Thymus (tissue), 11 donors: ENCODE results near the gene CDK8. TPM values are rescaled to one million over a fixed set of nuclear protein-coding genes. Genes with fewer than 3 reads are reported as not detected.

Experiments used
- DNase-seq, 9 donors: peaks; one replicate each; pipeline ENCODE4 v3.0.0-alpha.2; 2013; ENCODE audit warnings: low spot score in 9 of 9, low read depth in 6 of 9, missing footprints in 1 of 9
- H3K27ac ChIP-seq, 2 donors: one replicate each; pipeline ENCODE4 v1.5.1; 2013; ENCODE audit warnings: control low read depth in 1 of 2, low read depth in 1 of 2, low read length in 1 of 2, mild to moderate bottlenecking in 1 of 2, moderate library complexity in 1 of 2
- H3K27me3 ChIP-seq, 2 donors: one replicate each; pipeline ENCODE4 v1.5.1; 2013; ENCODE audit warnings: low read length in 1 of 2; ENCODE audit not compliant: control insufficient read depth in 2 of 2, insufficient read depth in 1 of 2
- H3K36me3 ChIP-seq, 2 donors: one replicate each; pipeline ENCODE4 v1.5.1; 2013; ENCODE audit warnings: low read length in 1 of 2, mild to moderate bottlenecking in 1 of 2, moderate library complexity in 1 of 2; ENCODE audit not compliant: control insufficient read depth in 2 of 2, insufficient read depth in 2 of 2
- H3K4me1 ChIP-seq, 2 donors: one replicate each; pipeline ENCODE4 v1.5.1; 2013; ENCODE audit warnings: low read length in 2 of 2; ENCODE audit not compliant: control insufficient read depth in 2 of 2, insufficient read depth in 2 of 2
- H3K4me3 ChIP-seq, 2 donors: one replicate each; pipeline ENCODE4 v1.5.1; 2013; ENCODE audit warnings: low read length in 2 of 2, control low read depth in 1 of 2, mild to moderate bottlenecking in 1 of 2
- H3K9me3 ChIP-seq, 2 donors: one replicate each; pipeline ENCODE4 v1.5.1; 2013; ENCODE audit warnings: low read length in 1 of 2, mild to moderate bottlenecking in 1 of 2; ENCODE audit not compliant: control insufficient read depth in 2 of 2, insufficient read depth in 1 of 2
- WGBS: extraction: QIAGEN DNeasy Blood & Tissue Kit; methylation state at CpG from one replicate; pipeline ENCODE4 v1.1.7; 2013; 5-methylcytosine and 5-hydroxymethylcytosine counted together
- polyA plus RNA-seq: library from polyadenylated mRNA; stranded (reverse); fragments of 200-250 nt; gene quantifications from one replicate; pipeline ENCODE4 v1.2.3, GENCODE V29; 2013
- total RNA-seq: library from RNA; stranded (reverse); fragments of 120-200 nt; gene quantifications from one replicate; pipeline ENCODE4 v1.2.4, GENCODE V29; 2013
- donor health status: healthy.

Gene CDK8
- total and polyA plus RNA-seq, 2 donors, result 12.0 to 23.8 TPM

- DNase-seq, result peak; percentile 89 to 99 (median 94)
- Histone ChIP-seq H3K27ac (peak within 1 kb of the TSS; percentile 97 to 99), H3K4me3 (peak within 1 kb of the TSS; percentile 84 to 87), H3K9me3 (no peaks in the 10 kb centered on the region), H3K27me3 (no peaks in the 10 kb centered on the region), H3K36me3 (peaks cover 13 to 24% of the 10 kb centered on the region in 2 donors), H3K4me1 (peaks cover 9 to 10% of the 10 kb centered on the region in 2 donors)
- under 1% methylated on average over 67 of the region's 67 CpGs for WGBS
These were observed 32.0 kb upstream of the CDK8 start, which contains the start of gene RNF6 for GRCh38 chr13:26221721-26222519. TSS of gene RNF6 (minus strand) at chr13:26222314. CDS start at chr13:26219649, 2,665 bp downstream.

- no peaks in the 10 kb centered on the region for H3K9me3 ChIP-seq
- WGBS, result 35% methylated on average over 16 of the region's 16 CpGs
- DNase-seq, result peak in 1 of 9 donors; percentile 67
- peak overlapping the region; percentile 97 to 99 for H3K27ac ChIP-seq
- no peaks in the 10 kb centered on the region for H3K27me3 ChIP-seq
- H3K4me1 ChIP-seq, result peaks cover 9 to 10% of the 10 kb centered on the region in 2 donors
- peak overlapping the region; percentile 84 to 87 for H3K4me3 ChIP-seq
- H3K36me3 ChIP-seq, result peaks cover 8 to 17% of the 10 kb centered on the region in 2 donors
These were observed 31.3 kb upstream of the CDK8 start for GRCh38 chr13:26222520-26223046.

- Histone ChIP-seq H3K4me1 (peaks cover 5 to 6% of the 10 kb centered on the region in 2 donors), H3K4me3 (no peak overlapping the region), H3K27me3 (no peaks in the 10 kb centered on the region), H3K27ac (no peak overlapping the region), H3K36me3 (no peaks in the 10 kb centered on the region), H3K9me3 (no peaks in the 10 kb centered on the region)
- DNase-seq, result no peak
- 89% methylated on average over 7 of the region's 7 CpGs for WGBS
These were observed 27.9 kb upstream of the CDK8 start for GRCh38 chr13:26225896-26226617.

- no peaks in the 10 kb centered on the region for H3K27me3 ChIP-seq
- DNase-seq, result no peak
These were observed 26.6 kb upstream of the CDK8 start for GRCh38 chr13:26227166-26227971.

GRCh38 chr13:26228096-26228495 is 25.8 kb upstream of the CDK8 start:
- Histone ChIP-seq H3K9me3 (no peaks in the 10 kb centered on the region), H3K27ac (no peak overlapping the region), H3K27me3 (no peaks in the 10 kb centered on the region), H3K4me1 (no peaks in the 10 kb centered on the region), H3K36me3 (no peaks in the 10 kb centered on the region), H3K4me3 (no peak overlapping the region)
- WGBS, result 93% methylated on average over 2 of the region's 2 CpGs
- no peak for DNase-seq

More at GRCh38 chr13:26227166-26227971, 26.6 kb upstream of the CDK8 start:
- 94% methylated on average over 6 of the region's 6 CpGs for WGBS
- Histone ChIP-seq H3K9me3 (no peaks in the 10 kb centered on the region), H3K27ac (no peak overlapping the region), H3K4me1 (peaks cover 5 to 6% of the 10 kb centered on the region in 2 donors), H3K36me3 (no peaks in the 10 kb centered on the region), H3K4me3 (no peak overlapping the region)

GRCh38 chr13:26229080-26229615 is 24.8 kb upstream of the CDK8 start:
- DNase-seq, result no peak
- no peak overlapping the region for H3K27ac ChIP-seq
- no peaks in the 10 kb centered on the region for H3K27me3 ChIP-seq
- H3K9me3 ChIP-seq, result no peaks in the 10 kb centered on the region
- 94% methylated on average over 13 of the region's 13 CpGs for WGBS
- H3K36me3 ChIP-seq, result no peaks in the 10 kb centered on the region
- H3K4me3 ChIP-seq, result no peak overlapping the region
- H3K4me1 ChIP-seq, result no peaks in the 10 kb centered on the region

GRCh38 chr13:26230703-26231102 is 23.2 kb upstream of the CDK8 start:
- Histone ChIP-seq H3K4me1 (no peaks in the 10 kb centered on the region), H3K9me3 (no peaks in the 10 kb centered on the region), H3K36me3 (no peaks in the 10 kb centered on the region), H3K27ac (no peak overlapping the region), H3K4me3 (no peak overlapping the region), H3K27me3 (no peaks in the 10 kb centered on the region)
- 84% methylated on average over 6 of the region's 6 CpGs for WGBS
- DNase-seq, result no peak

GRCh38 chr13:26236296-26236695 is 17.6 kb upstream of the CDK8 start:
- Histone ChIP-seq H3K27me3 (no peaks in the 10 kb centered on the region), H3K36me3 (no peaks in the 10 kb centered on the region), H3K9me3 (no peaks in the 10 kb centered on the region), H3K4me1 (no peaks in the 10 kb centered on the region), H3K27ac (no peak overlapping the region), H3K4me3 (no peak overlapping the region)
- DNase-seq, result no peak
- WGBS, result 67% methylated on average over 1 of the region's 1 CpG
